WTC11 (cell line): Measurements from ENCODE around the gene KLHL7. TPM values are rescaled to one million over a fixed set of nuclear protein-coding genes. Genes with fewer than 3 reads are reported as not detected.

Experiments used
- ATAC-seq: fragments of 200-7000 bp; cut with Tn5 transposase; 2 replicates; pipeline ENCODE4 v1.10.0; 2021; ENCODE audit warnings: mild to moderate bottlenecking, moderate library complexity
- CTCF ChIA-PET: fragments of 300-600 bp; sonication (Branson Sonifier 250); formaldehyde crosslinking; loops from one replicate; lab custom pipeline; 2021; ENCODE audit warnings: antibody characterized with exemption; lab: Charles Lee
- POLR2A ChIA-PET: fragments of 350-600 bp; sonication (Branson Sonifier 250); formaldehyde crosslinking; loops from one replicate; lab custom pipeline; 2021; ENCODE audit warnings: antibody characterized with exemption; lab: Charles Lee
- DNase-seq: peaks from one replicate; pipeline ENCODE4 v3.0.0; 2021; ENCODE audit warnings: low spot score
- H3K27ac Mint-ChIP-seq: 2 replicates; pipeline ENCODE4 v1.8.0; 2021; ENCODE audit warnings: mixed read lengths
- H3K27me3 Mint-ChIP-seq: 2 replicates; pipeline ENCODE4 v1.8.0; 2021; ENCODE audit warnings: low read depth, mild to moderate bottlenecking, moderate library complexity, mixed read lengths
- H3K36me3 Mint-ChIP-seq: 2 replicates; pipeline ENCODE4 v1.8.0; 2021; ENCODE audit warnings: mixed read lengths
- H3K4me1 Mint-ChIP-seq: 2 replicates; pipeline ENCODE4 v1.8.0; 2022; ENCODE audit warnings: mixed read lengths
- H3K4me3 Mint-ChIP-seq: 2 replicates; pipeline ENCODE4 v1.8.0; 2021; ENCODE audit warnings: mild to moderate bottlenecking, moderate library complexity, mixed read lengths
- H3K9me3 Mint-ChIP-seq: 2 replicates; pipeline ENCODE4 v1.8.0; 2021; ENCODE audit warnings: mixed read lengths
- CTCF ChIP-seq: fragments of 200-600 bp; IDR thresholded peaks from 2 replicates; pipeline ENCODE4 v1.8.0; 2022; ENCODE audit warnings: antibody characterized with exemption
- ELF4 ChIP-seq: sonication (generic); formaldehyde crosslinking; IDR thresholded peaks from 2 replicates; pipeline ENCODE4 v1.8.1; 2022; ENCODE audit warnings: low read depth, mild to moderate bottlenecking, moderate library complexity, missing genetic modification reagents
- FOXJ3 ChIP-seq: sonication (generic); formaldehyde crosslinking; IDR thresholded peaks from 2 replicates; pipeline ENCODE4 v1.9.0; 2021; ENCODE audit warnings: missing genetic modification reagents, mild to moderate bottlenecking, borderline replicate concordance
- JAZF1 ChIP-seq: fragments of 250-450 bp; sonication (Bioruptor Pico); IDR thresholded peaks from 2 replicates; pipeline ENCODE4 v1.9.0; 2021; ENCODE audit warnings: moderate library complexity, mild to moderate bottlenecking, inconsistent platforms
- NR1H2 ChIP-seq: sonication (generic); formaldehyde crosslinking; IDR thresholded peaks from 2 replicates; pipeline ENCODE4 v1.9.0; 2021; ENCODE audit warnings: mild to moderate bottlenecking, moderate library complexity, missing genetic modification reagents
- OVOL2 ChIP-seq: fragments of 250-450 bp; sonication (Bioruptor Pico); IDR thresholded peaks from 2 replicates; pipeline ENCODE4 v1.9.0; 2021; ENCODE audit warnings: mild to moderate bottlenecking, borderline replicate concordance
- PREB ChIP-seq: sonication (generic); formaldehyde crosslinking; IDR thresholded peaks from 2 replicates; pipeline ENCODE4 v1.8.1; 2022; ENCODE audit warnings: mild to moderate bottlenecking, missing genetic modification reagents, moderate library complexity, borderline replicate concordance
- SMAD4 ChIP-seq: sonication (generic); formaldehyde crosslinking; IDR thresholded peaks from 2 replicates; pipeline ENCODE4 v1.8.0; 2022; ENCODE audit warnings: mild to moderate bottlenecking, missing genetic modification reagents
- SOX15 ChIP-seq: fragments of 250-450 bp; sonication (Bioruptor Pico); IDR thresholded peaks from 2 replicates; pipeline ENCODE4 v1.9.0; 2021; ENCODE audit warnings: mild to moderate bottlenecking
- TCF7 ChIP-seq: sonication (generic); formaldehyde crosslinking; IDR thresholded peaks from 2 replicates; pipeline ENCODE4 v1.8.0; 2022; ENCODE audit warnings: mild to moderate bottlenecking, low read depth, missing genetic modification reagents, moderate library complexity
- ZBTB21 ChIP-seq: sonication (generic); formaldehyde crosslinking; IDR thresholded peaks from 2 replicates; pipeline ENCODE4 v1.8.1; 2023; ENCODE audit warnings: mild to moderate bottlenecking, missing genetic modification reagents, borderline replicate concordance
- ZNF138 ChIP-seq: sonication (generic); formaldehyde crosslinking; conservative IDR thresholded peaks from 2 replicates; pipeline ENCODE4 v1.8.1; 2022; ENCODE audit warnings: mild to moderate bottlenecking, moderate library complexity, missing genetic modification reagents
- ZNF219 ChIP-seq: sonication (generic); formaldehyde crosslinking; IDR thresholded peaks from 2 replicates; pipeline ENCODE4 v1.8.0; 2023; ENCODE audit warnings: missing genetic modification reagents, mild to moderate bottlenecking, borderline replicate concordance
- ZNF416 ChIP-seq: fragments of 250-450 bp; sonication (Bioruptor Pico); IDR thresholded peaks from 2 replicates; pipeline ENCODE4 v1.9.0; 2021; ENCODE audit warnings: mild to moderate bottlenecking, inconsistent platforms
- ZNF423 ChIP-seq: fragments of 250-450 bp; sonication (Bioruptor Pico); IDR thresholded peaks from 2 replicates; pipeline ENCODE4 v2.1.2; 2022; ENCODE audit warnings: mild to moderate bottlenecking, moderate library complexity
- ZNF671 ChIP-seq: fragments of 250-450 bp; sonication (Bioruptor Pico); IDR thresholded peaks from 2 replicates; pipeline ENCODE4 v1.8.0; 2021; ENCODE audit warnings: mild to moderate bottlenecking
- total RNA-seq: library from RNA; stranded (reverse); gene quantifications from 3 replicates; pipeline ENCODE4 v1.2.3, GENCODE V29; 2021
- TF ChIP-seq, protein P1 (sequence below): sonication (generic); formaldehyde crosslinking; IDR thresholded peaks from 2 replicates; pipeline ENCODE4 v1.8.1; 2022; ENCODE audit warnings: low read depth, missing genetic modification reagents, borderline replicate concordance
- TF ChIP-seq, protein P2 (sequence below): sonication (generic); formaldehyde crosslinking; conservative IDR thresholded peaks from 2 replicates; pipeline ENCODE4 v1.8.1; 2023; ENCODE audit warnings: mild to moderate bottlenecking, low read depth, missing genetic modification reagents, moderate library complexity
- TF ChIP-seq, protein P3 (sequence below): sonication (generic); formaldehyde crosslinking; IDR thresholded peaks from 2 replicates; pipeline ENCODE4 v1.8.1; 2023; ENCODE audit warnings: mild to moderate bottlenecking, missing genetic modification reagents, borderline replicate concordance

The KLHL7 gene
- total RNA-seq, 1 experiment from 2014 or later = 82.1 TPM

- Mint-ChIP-seq H3K4me3 (no peak overlapping the region), H3K27ac (peak overlapping the region; percentile 93), H3K4me1 (peaks cover 78% of the 10 kb centered on the region), H3K36me3 (peaks cover 9% of the 10 kb centered on the region), H3K27me3 (no peaks in the 10 kb centered on the region), H3K9me3 (no peaks in the 10 kb centered on the region)
- no peak for DNase-seq
- no peak for ATAC-seq
- CTCF ChIA-PET = interaction anchor here (2.7 kb wide), 1 partner anchor 32 kb away, joined by 20 read pairs; no protein-coding TSS in a partner anchor
- POLR2A ChIA-PET = no interaction called here
- TF ChIP-seq CTCF (no peak), SMAD4 (CRISPR knock-in tag) (no peak), ZNF138 (CRISPR knock-in tag) (no peak), ZBTB21 (CRISPR knock-in tag) (no peak), OVOL2 (CRISPR knock-in tag) (no peak), ZNF423 (CRISPR knock-in tag) (no peak), ZNF416 (CRISPR knock-in tag) (no peak)
- TF ChIP-seq, protein P1, sequence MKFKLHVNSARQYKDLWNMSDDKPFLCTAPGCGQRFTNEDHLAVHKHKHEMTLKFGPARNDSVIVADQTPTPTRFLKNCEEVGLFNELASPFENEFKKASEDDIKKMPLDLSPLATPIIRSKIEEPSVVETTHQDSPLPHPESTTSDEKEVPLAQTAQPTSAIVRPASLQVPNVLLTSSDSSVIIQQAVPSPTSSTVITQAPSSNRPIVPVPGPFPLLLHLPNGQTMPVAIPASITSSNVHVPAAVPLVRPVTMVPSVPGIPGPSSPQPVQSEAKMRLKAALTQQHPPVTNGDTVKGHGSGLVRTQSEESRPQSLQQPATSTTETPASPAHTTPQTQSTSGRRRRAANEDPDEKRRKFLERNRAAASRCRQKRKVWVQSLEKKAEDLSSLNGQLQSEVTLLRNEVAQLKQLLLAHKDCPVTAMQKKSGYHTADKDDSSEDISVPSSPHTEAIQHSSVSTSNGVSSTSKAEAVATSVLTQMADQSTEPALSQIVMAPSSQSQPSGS (CRISPR knock-in tag) = no peak
Measured at GRCh38 chr7:23117841-23118240, 12.3 kb downstream of the KLHL7 start.

GRCh38 chr7:23120106-23120505 is 14.5 kb downstream of the KLHL7 start:
- Mint-ChIP-seq H3K36me3 (peaks cover 16% of the 10 kb centered on the region), H3K9me3 (no peaks in the 10 kb centered on the region), H3K4me1 (peaks cover 59% of the 10 kb centered on the region), H3K27me3 (no peaks in the 10 kb centered on the region), H3K27ac (no peak overlapping the region), H3K4me3 (no peak overlapping the region)
- ATAC-seq = no peak
- no peak for DNase-seq
- CTCF ChIA-PET = no interaction called here
- TF ChIP-seq PREB (CRISPR knock-in tag) (no peak), ZNF671 (CRISPR knock-in tag) (no peak), JAZF1 (CRISPR knock-in tag) (no peak), ELF4 (CRISPR knock-in tag) (no peak), NR1H2 (CRISPR knock-in tag) (no peak), ZNF219 (CRISPR knock-in tag) (no peak), SOX15 (CRISPR knock-in tag) (no peak), TCF7 (CRISPR knock-in tag) (no peak), ZNF138 (CRISPR knock-in tag) (no peak), FOXJ3 (CRISPR knock-in tag) (no peak)
- TF ChIP-seq, protein P2, sequence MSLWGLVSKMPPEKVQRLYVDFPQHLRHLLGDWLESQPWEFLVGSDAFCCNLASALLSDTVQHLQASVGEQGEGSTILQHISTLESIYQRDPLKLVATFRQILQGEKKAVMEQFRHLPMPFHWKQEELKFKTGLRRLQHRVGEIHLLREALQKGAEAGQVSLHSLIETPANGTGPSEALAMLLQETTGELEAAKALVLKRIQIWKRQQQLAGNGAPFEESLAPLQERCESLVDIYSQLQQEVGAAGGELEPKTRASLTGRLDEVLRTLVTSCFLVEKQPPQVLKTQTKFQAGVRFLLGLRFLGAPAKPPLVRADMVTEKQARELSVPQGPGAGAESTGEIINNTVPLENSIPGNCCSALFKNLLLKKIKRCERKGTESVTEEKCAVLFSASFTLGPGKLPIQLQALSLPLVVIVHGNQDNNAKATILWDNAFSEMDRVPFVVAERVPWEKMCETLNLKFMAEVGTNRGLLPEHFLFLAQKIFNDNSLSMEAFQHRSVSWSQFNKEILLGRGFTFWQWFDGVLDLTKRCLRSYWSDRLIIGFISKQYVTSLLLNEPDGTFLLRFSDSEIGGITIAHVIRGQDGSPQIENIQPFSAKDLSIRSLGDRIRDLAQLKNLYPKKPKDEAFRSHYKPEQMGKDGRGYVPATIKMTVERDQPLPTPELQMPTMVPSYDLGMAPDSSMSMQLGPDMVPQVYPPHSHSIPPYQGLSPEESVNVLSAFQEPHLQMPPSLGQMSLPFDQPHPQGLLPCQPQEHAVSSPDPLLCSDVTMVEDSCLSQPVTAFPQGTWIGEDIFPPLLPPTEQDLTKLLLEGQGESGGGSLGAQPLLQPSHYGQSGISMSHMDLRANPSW (CRISPR knock-in tag) = no peak
- TF ChIP-seq, protein P3, sequence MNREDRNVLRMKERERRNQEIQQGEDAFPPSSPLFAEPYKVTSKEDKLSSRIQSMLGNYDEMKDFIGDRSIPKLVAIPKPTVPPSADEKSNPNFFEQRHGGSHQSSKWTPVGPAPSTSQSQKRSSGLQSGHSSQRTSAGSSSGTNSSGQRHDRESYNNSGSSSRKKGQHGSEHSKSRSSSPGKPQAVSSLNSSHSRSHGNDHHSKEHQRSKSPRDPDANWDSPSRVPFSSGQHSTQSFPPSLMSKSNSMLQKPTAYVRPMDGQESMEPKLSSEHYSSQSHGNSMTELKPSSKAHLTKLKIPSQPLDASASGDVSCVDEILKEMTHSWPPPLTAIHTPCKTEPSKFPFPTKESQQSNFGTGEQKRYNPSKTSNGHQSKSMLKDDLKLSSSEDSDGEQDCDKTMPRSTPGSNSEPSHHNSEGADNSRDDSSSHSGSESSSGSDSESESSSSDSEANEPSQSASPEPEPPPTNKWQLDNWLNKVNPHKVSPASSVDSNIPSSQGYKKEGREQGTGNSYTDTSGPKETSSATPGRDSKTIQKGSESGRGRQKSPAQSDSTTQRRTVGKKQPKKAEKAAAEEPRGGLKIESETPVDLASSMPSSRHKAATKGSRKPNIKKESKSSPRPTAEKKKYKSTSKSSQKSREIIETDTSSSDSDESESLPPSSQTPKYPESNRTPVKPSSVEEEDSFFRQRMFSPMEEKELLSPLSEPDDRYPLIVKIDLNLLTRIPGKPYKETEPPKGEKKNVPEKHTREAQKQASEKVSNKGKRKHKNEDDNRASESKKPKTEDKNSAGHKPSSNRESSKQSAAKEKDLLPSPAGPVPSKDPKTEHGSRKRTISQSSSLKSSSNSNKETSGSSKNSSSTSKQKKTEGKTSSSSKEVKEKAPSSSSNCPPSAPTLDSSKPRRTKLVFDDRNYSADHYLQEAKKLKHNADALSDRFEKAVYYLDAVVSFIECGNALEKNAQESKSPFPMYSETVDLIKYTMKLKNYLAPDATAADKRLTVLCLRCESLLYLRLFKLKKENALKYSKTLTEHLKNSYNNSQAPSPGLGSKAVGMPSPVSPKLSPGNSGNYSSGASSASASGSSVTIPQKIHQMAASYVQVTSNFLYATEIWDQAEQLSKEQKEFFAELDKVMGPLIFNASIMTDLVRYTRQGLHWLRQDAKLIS (CRISPR knock-in tag) = no peak
- TF ChIP-seq, protein P1 (CRISPR knock-in tag) = no peak
- POLR2A ChIA-PET = interaction anchor here (0.6 kb wide), 1 partner anchor 18 kb away, joined by 8 read pairs; no protein-coding TSS in a partner anchor
